Activated T-cell treated with anti-CD3 and anti-CD28 coated beads, Interleukin-2, amount 50 U/mL, for 72 hours (primary cell): ENCODE data around the gene ZMYND19. TPM values are rescaled to one million over a fixed set of nuclear protein-coding genes. Genes with fewer than 3 reads are reported as not detected.
A peak's percentile ranks its signal among the peaks of the same experiment; 100 is the strongest.
"Not testable (repeated sequence)": the region's sequence is repeated elsewhere in the genome, so short reads cannot be mapped to it uniquely, and the experiment has no call there.

ENCODE experiments used
- ATAC-seq, 2 donors: fragments of 150-1000 bp; cut with Tn5 transposase; replicated peaks in 1 of 2; 2 replicates each; pipeline ENCODE4 v1.10.0; 2021; ENCODE audit warnings: moderate library complexity in 2 of 2, mild to moderate bottlenecking in 1 of 2
- DNase-seq, 2 donors: peaks; one replicate each; pipeline ENCODE4 v3.0.0; 2021 to 2022; ENCODE audit warnings: mixed read lengths in 1 of 2
- H3K27ac Mint-ChIP-seq: one replicate; pipeline ENCODE4 v1.8.0; 2022; ENCODE audit warnings: mild to moderate bottlenecking, moderate library complexity, mixed read lengths
- H3K27me3 Mint-ChIP-seq: one replicate; pipeline ENCODE4 v1.8.0; 2022; ENCODE audit warnings: low read depth, mixed read lengths
- H3K36me3 Mint-ChIP-seq, 2 donors: one replicate each; pipeline ENCODE4 v1.8.0; 2022; ENCODE audit warnings: mixed read lengths in 2 of 2, mild to moderate bottlenecking in 1 of 2; ENCODE audit not compliant: insufficient read depth in 2 of 2
- H3K4me1 Mint-ChIP-seq: one replicate; pipeline ENCODE4 v1.8.0; 2022; ENCODE audit warnings: low read depth, mixed read lengths
- H3K4me3 Mint-ChIP-seq, 2 donors: one replicate each; pipeline ENCODE4 v1.8.0; 2022; ENCODE audit warnings: mild to moderate bottlenecking in 2 of 2, mixed read lengths in 2 of 2, moderate library complexity in 2 of 2
- H3K9me3 Mint-ChIP-seq, 2 donors: one replicate each; pipeline ENCODE4 v1.8.0; 2022; ENCODE audit warnings: mixed read lengths in 2 of 2
- total RNA-seq, 2 donors: library from RNA; stranded (reverse); gene quantifications; one replicate each; pipeline ENCODE4 v1.2.3, GENCODE V29; 2022

ZMYND19 gene
- total RNA-seq, 2 donors from 2014 or later: 27.4 to 34.5 TPM

GRCh38 chr9:137578518-137579258 lies 11.6 kb downstream of the ZMYND19 start, which contains the start of gene DPH7:
Gene DPH7 (minus strand): TSS chr9:137578925. CDS start chr9:137578777, 148 bp downstream.
- H3K27me3 Mint-ChIP-seq: no peaks in the 10 kb centered on the region
- H3K36me3 Mint-ChIP-seq: peaks cover 0 to 8% of the 10 kb centered on the region in 2 donors

GRCh38 chr9:137575716-137576411 lies 14.4 kb downstream of the ZMYND19 start:
- peak overlapping the region; percentile 7 to 42 for H3K4me3 Mint-ChIP-seq
- peak overlapping the region; percentile 36 for H3K27ac Mint-ChIP-seq
- H3K36me3 Mint-ChIP-seq: peaks cover 0 to 11% of the 10 kb centered on the region in 2 donors
- DNase-seq (no peak), ATAC-seq (no peak)
- H3K4me1 Mint-ChIP-seq: peaks cover 51% of the 10 kb centered on the region
- H3K9me3 Mint-ChIP-seq: no peaks in the 10 kb centered on the region
- no peaks in the 10 kb centered on the region for H3K27me3 Mint-ChIP-seq

More at GRCh38 chr9:137578518-137579258, 11.6 kb downstream of the ZMYND19 start, which contains the start of gene DPH7:
- Mint-ChIP-seq H3K4me1 (peaks cover 46% of the 10 kb centered on the region), H3K27ac (peak within 1 kb of the TSS; percentile 75), H3K9me3 (no peaks in the 10 kb centered on the region), H3K4me3 (peak within 1 kb of the TSS; percentile 78 to 87)
- peak; percentile 99 for ATAC-seq
- DNase-seq: peak; percentile 98 to 99

GRCh38 chr9:137575364-137575715 lies 15.0 kb downstream of the ZMYND19 start:
- Mint-ChIP-seq H3K36me3 (peaks cover 3 to 14% of the 10 kb centered on the region in 2 donors), H3K4me1 (peaks cover 51% of the 10 kb centered on the region), H3K27me3 (no peaks in the 10 kb centered on the region), H3K27ac (peak overlapping the region; percentile 36), H3K4me3 (peak overlapping the region; percentile 7 to 42), H3K9me3 (no peaks in the 10 kb centered on the region)
- DNase-seq (peak in 1 of 2 donors; percentile 24), ATAC-seq (no peak)

- no peak for ATAC-seq
- Mint-ChIP-seq H3K27me3 (no peaks in the 10 kb centered on the region), H3K36me3 (peaks cover 6 to 16% of the 10 kb centered on the region in 2 donors), H3K4me1 (peaks cover 41% of the 10 kb centered on the region), H3K4me3 (no peak overlapping the region), H3K9me3 (no peaks in the 10 kb centered on the region), H3K27ac (no peak overlapping the region)
- DNase-seq: no peak
Observed at GRCh38 chr9:137574192-137574591, 16.1 kb downstream of the ZMYND19 start.

GRCh38 chr9:137570566-137570965 lies 19.7 kb downstream of the ZMYND19 start:
- Mint-ChIP-seq H3K36me3 (peaks cover 6 to 11% of the 10 kb centered on the region in 2 donors), H3K4me1 (peaks cover 20% of the 10 kb centered on the region), H3K27ac (no peak overlapping the region), H3K27me3 (no peaks in the 10 kb centered on the region), H3K4me3 (no peak overlapping the region), H3K9me3 (no peaks in the 10 kb centered on the region)
- DNase-seq: no peak
- no peak for ATAC-seq

GRCh38 chr9:137569609-137570203 lies 20.6 kb downstream of the ZMYND19 start:
- no peak for ATAC-seq
- peak overlapping the region; percentile 13 for H3K27ac Mint-ChIP-seq
- peaks cover 12% of the 10 kb centered on the region for H3K4me1 Mint-ChIP-seq
- peaks cover 6 to 7% of the 10 kb centered on the region in 2 donors for H3K36me3 Mint-ChIP-seq
- no peaks in the 10 kb centered on the region for H3K9me3 Mint-ChIP-seq
- no peak overlapping the region for H3K4me3 Mint-ChIP-seq
- no peak for DNase-seq
- H3K27me3 Mint-ChIP-seq: no peaks in the 10 kb centered on the region

- Mint-ChIP-seq H3K36me3 (peaks cover 11 to 14% of the 10 kb centered on the region in 2 donors), H3K4me1 (peaks cover 10% of the 10 kb centered on the region)
- ATAC-seq, DNase-seq, H3K27me3 Mint-ChIP-seq, H3K4me3 Mint-ChIP-seq, H3K27ac Mint-ChIP-seq, H3K9me3 Mint-ChIP-seq: not testable (repeated sequence)
Observed at GRCh38 chr9:137568445-137568844, 21.9 kb downstream of the ZMYND19 start.

- Mint-ChIP-seq H3K27ac (peak overlapping the region; percentile 82), H3K27me3 (no peaks in the 10 kb centered on the region), H3K4me1 (peaks cover 5% of the 10 kb centered on the region), H3K9me3 (no peaks in the 10 kb centered on the region), H3K4me3 (no peak overlapping the region), H3K36me3 (peaks cover 9 to 13% of the 10 kb centered on the region in 2 donors)
- DNase-seq: no peak
- no peak for ATAC-seq
Observed at GRCh38 chr9:137564817-137565411, 25.4 kb downstream of the ZMYND19 start.

GRCh38 chr9:137564134-137564533 lies 26.2 kb downstream of the ZMYND19 start:
- peaks cover 5% of the 10 kb centered on the region for H3K4me1 Mint-ChIP-seq
- no peak overlapping the region for H3K4me3 Mint-ChIP-seq
- ATAC-seq (no peak), DNase-seq (no peak)
- H3K27ac Mint-ChIP-seq: peak overlapping the region; percentile 82
- H3K9me3 Mint-ChIP-seq: no peaks in the 10 kb centered on the region
- H3K36me3 Mint-ChIP-seq: peaks cover 7 to 15% of the 10 kb centered on the region in 2 donors
- H3K27me3 Mint-ChIP-seq: no peaks in the 10 kb centered on the region

- DNase-seq (no peak), ATAC-seq (no peak)
- Mint-ChIP-seq H3K27ac (no peak overlapping the region), H3K36me3 (peaks cover 6 to 10% of the 10 kb centered on the region in 2 donors), H3K9me3 (no peaks in the 10 kb centered on the region), H3K4me1 (peaks cover 3% of the 10 kb centered on the region), H3K27me3 (no peaks in the 10 kb centered on the region), H3K4me3 (no peak overlapping the region)
Observed at GRCh38 chr9:137558127-137558526, 32.2 kb downstream of the ZMYND19 start.

- no peak for DNase-seq
- H3K4me3 Mint-ChIP-seq: no peak overlapping the region
- H3K27me3 Mint-ChIP-seq: no peaks in the 10 kb centered on the region
- peaks cover 6 to 9% of the 10 kb centered on the region in 2 donors for H3K36me3 Mint-ChIP-seq
- no peak for ATAC-seq
- H3K9me3 Mint-ChIP-seq: no peaks in the 10 kb centered on the region
- H3K4me1 Mint-ChIP-seq: peaks cover 13% of the 10 kb centered on the region
- H3K27ac Mint-ChIP-seq: no peak overlapping the region
Observed at GRCh38 chr9:137556069-137556838, 34.1 kb downstream of the ZMYND19 start.

- Mint-ChIP-seq H3K27ac (peak overlapping the region; percentile 4), H3K4me3 (no peak overlapping the region), H3K9me3 (no peaks in the 10 kb centered on the region), H3K27me3 (no peaks in the 10 kb centered on the region), H3K36me3 (peaks cover 8 to 9% of the 10 kb centered on the region in 2 donors), H3K4me1 (peaks cover 15% of the 10 kb centered on the region)
- DNase-seq: no peak
- no peak for ATAC-seq
Observed at GRCh38 chr9:137555179-137555578, 35.1 kb downstream of the ZMYND19 start.
